Fibroblast of skin of back (primary cell): ENCODE results near the gene OR2G2. TPM values are rescaled to one million over a fixed set of nuclear protein-coding genes. Genes with fewer than 3 reads are reported as not detected.

ENCODE experiments used
- DNase-seq: peaks from one replicate; pipeline ENCODE4 v3.0.0-alpha.2; 2013
- polyA plus RNA-seq, 2 experiments: library from polyadenylated mRNA; unstranded; fragments of 120-200 nt; gene quantifications; one replicate each; pipeline ENCODE4 v1.2.1, GENCODE V29; 2013; ENCODE audit not compliant: insufficient read length in 2 of 2

Gene OR2G2
- not detected for polyA plus RNA-seq (2013, experiment 1 of 2; ENCODE audit: insufficient read length)
- polyA plus RNA-seq (2013, experiment 2 of 2; ENCODE audit: insufficient read length), result not detected

- no peak for DNase-seq
Measured at GRCh38 chr1:247588060-247588459, at the start of gene OR2G2. OR2G2 (plus strand) TSS chr1:247588360; CDS start chr1:247588360, 0 bp downstream.

- no peak for DNase-seq
Measured at GRCh38 chr1:247538561-247538960, 49.6 kb upstream of the OR2G2 start.

GRCh38 chr1:247539215-247539614, 48.9 kb upstream of the OR2G2 start:
- no peak for DNase-seq

- DNase-seq, result no peak
Measured at GRCh38 chr1:247540581-247540980, 47.6 kb upstream of the OR2G2 start.

GRCh38 chr1:247542811-247543210, 45.3 kb upstream of the OR2G2 start:
- DNase-seq, result no peak

- no peak for DNase-seq
Measured at GRCh38 chr1:247548092-247548491, 40.1 kb upstream of the OR2G2 start.

GRCh38 chr1:247548769-247549182, 39.4 kb upstream of the OR2G2 start, which contains the start of gene GCSAML:
GCSAML (plus strand) TSS chr1:247549134; CDS start chr1:247549192, 58 bp downstream.
- no peak for DNase-seq

GRCh38 chr1:247551721-247552120, 36.4 kb upstream of the OR2G2 start:
- DNase-seq, result peak; percentile 68

- no peak for DNase-seq
Measured at GRCh38 chr1:247552231-247552630, 35.9 kb upstream of the OR2G2 start.

- DNase-seq, result peak; percentile 44
Measured at GRCh38 chr1:247557926-247558674, 30.1 kb upstream of the OR2G2 start.

GRCh38 chr1:247561711-247562110, 26.4 kb upstream of the OR2G2 start:
- no peak for DNase-seq

- DNase-seq, result no peak
Measured at GRCh38 chr1:247562198-247562597, 26.0 kb upstream of the OR2G2 start.

GRCh38 chr1:247574236-247574635, 13.9 kb upstream of the OR2G2 start:
- DNase-seq, result no peak

GRCh38 chr1:247574664-247575063, 13.5 kb upstream of the OR2G2 start:
- DNase-seq, result no peak

- no peak for DNase-seq
Measured at GRCh38 chr1:247576514-247576913, 11.6 kb upstream of the OR2G2 start.

GRCh38 chr1:247578946-247579460, 9.2 kb upstream of the OR2G2 start:
- no peak for DNase-seq

- DNase-seq, result no peak
Measured at GRCh38 chr1:247605286-247605685, 17.1 kb downstream of the OR2G2 start, which contains the start of gene OR2G3. OR2G3 (plus strand) TSS chr1:247605586; CDS start chr1:247605586, 0 bp downstream.

- no peak for DNase-seq
Measured at GRCh38 chr1:247613405-247613804, 25.2 kb downstream of the OR2G2 start.

- no peak for DNase-seq
Measured at GRCh38 chr1:247614625-247615024, 26.5 kb downstream of the OR2G2 start.

GRCh38 chr1:247627951-247628350, 39.8 kb downstream of the OR2G2 start:
- DNase-seq, result no peak

GRCh38 chr1:247638011-247638410, 49.9 kb downstream of the OR2G2 start:
- DNase-seq, result no peak

- DNase-seq, result no peak
Measured at GRCh38 chr1:247638781-247639180, 50.6 kb downstream of the OR2G2 start.
